Neural progenitor cell (in vitro differentiated cells): Measurements from ENCODE around the gene KLHL25. TPM values are rescaled to one million over a fixed set of nuclear protein-coding genes. Genes with fewer than 3 reads are reported as not detected.

ENCODE experiments used
- DNase-seq: peaks from one replicate; pipeline ENCODE4 v3.0.0-alpha.2; 2016; ENCODE audit warnings: low spot score
- H2AFZ ChIP-seq: fragments of 200-600 bp; sonication (generic); replicated peaks from 2 replicates; pipeline ENCODE4 v1.6.1; 2016; ENCODE audit warnings: antibody characterized with exemption
- H3F3A ChIP-seq: fragments of 200-600 bp; sonication (generic); 2 replicates; pipeline ENCODE4 v1.6.1; 2016; ENCODE audit warnings: antibody characterized with exemption, low read depth
- H3K27ac ChIP-seq: fragments of 200-600 bp; sonication (generic); 2 replicates; pipeline ENCODE4 v1.5.1; 2016; ENCODE audit warnings: mild to moderate bottlenecking
- H3K27me3 ChIP-seq: fragments of 200-600 bp; sonication (generic); 2 replicates; pipeline ENCODE4 v1.6.1; 2016; ENCODE audit warnings: mild to moderate bottlenecking, moderate library complexity
- H3K36me3 ChIP-seq: fragments of 200-600 bp; sonication (generic); 2 replicates; pipeline ENCODE4 v1.5.1; 2016
- H3K4me1 ChIP-seq: fragments of 200-600 bp; sonication (generic); 2 replicates; pipeline ENCODE4 v1.6.1; 2016; ENCODE audit warnings: mixed run types
- H3K4me2 ChIP-seq: fragments of 200-600 bp; sonication (generic); 2 replicates; pipeline ENCODE4 v1.6.1; 2016
- H3K4me3 ChIP-seq: fragments of 200-600 bp; sonication (generic); 2 replicates; pipeline ENCODE4 v1.5.1; 2016
- H3K79me2 ChIP-seq: fragments of 200-600 bp; sonication (generic); 2 replicates; pipeline ENCODE4 v1.6.1; 2016; ENCODE audit warnings: low read depth
- H3K9ac ChIP-seq: fragments of 200-600 bp; sonication (generic); 2 replicates; pipeline ENCODE4 v1.6.1; 2016
- H3K9me3 ChIP-seq: fragments of 200-600 bp; sonication (generic); 2 replicates; pipeline ENCODE4 v1.5.1; 2016; ENCODE audit warnings: low read depth
- H4K20me1 ChIP-seq: fragments of 200-600 bp; sonication (generic); 2 replicates; pipeline ENCODE4 v1.6.1; 2016; ENCODE audit warnings: low read depth
- H3K27ac Mint-ChIP-seq: 3 replicates; pipeline ENCODE4 v1.8.0; 2021; ENCODE audit warnings: mixed read lengths
- H3K27me3 Mint-ChIP-seq: 2 replicates; pipeline ENCODE4 v1.8.0; 2022; ENCODE audit warnings: low read depth, mild to moderate bottlenecking, inconsistent platforms, moderate library complexity, mixed read lengths; ENCODE audit not compliant: insufficient read depth
- H3K36me3 Mint-ChIP-seq: 3 replicates; pipeline ENCODE4 v1.8.0; 2021; ENCODE audit warnings: mixed read lengths
- H3K4me1 Mint-ChIP-seq: 3 replicates; pipeline ENCODE4 v1.8.0; 2021; ENCODE audit warnings: mixed read lengths
- H3K4me3 Mint-ChIP-seq: 3 replicates; pipeline ENCODE4 v1.8.0; 2021; ENCODE audit warnings: mild to moderate bottlenecking, moderate library complexity, mixed read lengths
- H3K9me3 Mint-ChIP-seq: 3 replicates; pipeline ENCODE4 v1.8.0; 2020; ENCODE audit warnings: mixed read lengths
- CTCF ChIP-seq: fragments of 200-600 bp; sonication (generic); IDR thresholded peaks from 2 replicates; pipeline ENCODE4 v1.5.1; 2017; ENCODE audit warnings: antibody characterized with exemption, mild to moderate bottlenecking
- EZH2 ChIP-seq: fragments of 200-600 bp; sonication (generic); IDR thresholded peaks from 2 replicates; pipeline ENCODE4 v1.6.1; 2017; ENCODE audit warnings: antibody characterized with exemption, mild to moderate bottlenecking, moderate library complexity
- EZH2phosphoT487 ChIP-seq: fragments of 200-600 bp; sonication (generic); IDR thresholded peaks from 2 replicates; pipeline ENCODE4 v1.6.1; 2017; ENCODE audit warnings: antibody characterized with exemption
- total RNA-seq: library from RNA; depleted of rRNA; stranded (reverse); fragments of >200 nt; gene quantifications from 2 replicates; pipeline ENCODE4 v1.2.3, GENCODE V29; 2015; ENCODE audit warnings: low replicate concordance

Gene KLHL25
- total RNA-seq, 1 donor from 2014 or later, result 12.1 TPM

GRCh38 chr15:85771271-85771670, 23.5 kb downstream of the KLHL25 start:
- Histone ChIP-seq H4K20me1 (peaks cover 64% of the 10 kb centered on the region), H3K4me3 (no peak overlapping the region), H3K36me3 (no peaks in the 10 kb centered on the region), H3K9me3 (no peaks in the 10 kb centered on the region), H3K27me3 (no peaks in the 10 kb centered on the region), H3F3A (peaks cover 8% of the 10 kb centered on the region), H3K9ac (no peak overlapping the region), H3K4me1 (peaks cover 10% of the 10 kb centered on the region), H3K4me2 (no peak overlapping the region), H3K79me2 (peaks cover 97% of the 10 kb centered on the region), H2AFZ (no peak overlapping the region), H3K27ac (no peak overlapping the region)
- no peak overlapping the region for H3K27ac Mint-ChIP-seq
- H3K36me3 Mint-ChIP-seq, result peaks cover 39% of the 10 kb centered on the region
- peaks cover 3% of the 10 kb centered on the region for H3K27me3 Mint-ChIP-seq
- H3K4me3 Mint-ChIP-seq, result no peak overlapping the region
- H3K9me3 Mint-ChIP-seq, result peaks cover 12% of the 10 kb centered on the region
- H3K4me1 Mint-ChIP-seq, result peaks cover 43% of the 10 kb centered on the region
- TF ChIP-seq CTCF, result no peak
- TF ChIP-seq EZH2phosphoT487, result no peak
- TF ChIP-seq EZH2, result no peak
- no peak for DNase-seq

GRCh38 chr15:85770096-85771041, 24.4 kb downstream of the KLHL25 start:
- Mint-ChIP-seq H3K4me3 (no peak overlapping the region), H3K27me3 (peaks cover 3% of the 10 kb centered on the region), H3K36me3 (peaks cover 38% of the 10 kb centered on the region), H3K9me3 (peaks cover 11% of the 10 kb centered on the region), H3K27ac (peak overlapping the region; percentile 60), H3K4me1 (peaks cover 46% of the 10 kb centered on the region)
- H3K4me1 ChIP-seq, result peaks cover 16% of the 10 kb centered on the region
- H2AFZ ChIP-seq, result no peak overlapping the region
- peaks cover 67% of the 10 kb centered on the region for H4K20me1 ChIP-seq
- H3F3A ChIP-seq, result peaks cover 13% of the 10 kb centered on the region
- no peaks in the 10 kb centered on the region for H3K27me3 ChIP-seq
- H3K79me2 ChIP-seq, result peaks cover 97% of the 10 kb centered on the region
- no peaks in the 10 kb centered on the region for H3K36me3 ChIP-seq
- H3K9ac ChIP-seq, result no peak overlapping the region
- H3K27ac ChIP-seq, result no peak overlapping the region
- no peak overlapping the region for H3K4me2 ChIP-seq
- H3K4me3 ChIP-seq, result no peak overlapping the region
- no peaks in the 10 kb centered on the region for H3K9me3 ChIP-seq
- DNase-seq, result no peak
- no peak for TF ChIP-seq EZH2phosphoT487
- TF ChIP-seq CTCF, result no peak
- no peak for TF ChIP-seq EZH2

- no peak overlapping the region for H3K4me3 ChIP-seq
- no peaks in the 10 kb centered on the region for H3K9me3 ChIP-seq
- H3K36me3 Mint-ChIP-seq, result peaks cover 36% of the 10 kb centered on the region
- H3K27me3 ChIP-seq, result no peaks in the 10 kb centered on the region
- no peak for DNase-seq
- peaks cover 22% of the 10 kb centered on the region for H3K4me1 ChIP-seq
- H3K79me2 ChIP-seq, result peaks cover 97% of the 10 kb centered on the region
- H3K36me3 ChIP-seq, result no peaks in the 10 kb centered on the region
- no peak overlapping the region for H3K9ac ChIP-seq
- H3K4me3 Mint-ChIP-seq, result no peak overlapping the region
- H3F3A ChIP-seq, result peaks cover 13% of the 10 kb centered on the region
- H3K4me2 ChIP-seq, result no peak overlapping the region
- no peak overlapping the region for H2AFZ ChIP-seq
- H3K27ac ChIP-seq, result no peak overlapping the region
- H3K27me3 Mint-ChIP-seq, result peaks cover 3% of the 10 kb centered on the region
- H3K27ac Mint-ChIP-seq, result no peak overlapping the region
- peaks cover 50% of the 10 kb centered on the region for H3K4me1 Mint-ChIP-seq
- no peak for TF ChIP-seq EZH2
- no peak for TF ChIP-seq EZH2phosphoT487
- no peak for TF ChIP-seq CTCF
- H4K20me1 ChIP-seq, result peaks cover 71% of the 10 kb centered on the region
- peaks cover 9% of the 10 kb centered on the region for H3K9me3 Mint-ChIP-seq
Observed at GRCh38 chr15:85769182-85769900, 25.4 kb downstream of the KLHL25 start.
